ENCODE results near the gene NUCKS1.
A peak's percentile ranks its signal among the peaks of the same experiment; 100 is the strongest.

NUCKS1 gene

GRCh38 chr1:205769641-205770365 lies 19.8 kb upstream of the NUCKS1 start:
- DNase-seq, result no peak

- no peak for DNase-seq
Measured at GRCh38 chr1:205767248-205767647, 17.3 kb upstream of the NUCKS1 start.

GRCh38 chr1:205766570-205766969 lies 16.6 kb upstream of the NUCKS1 start:
- no peak for DNase-seq

GRCh38 chr1:205766038-205766437 lies 16.1 kb upstream of the NUCKS1 start:
- no peak for DNase-seq

- no peak for DNase-seq
Measured at GRCh38 chr1:205764578-205764977, 14.6 kb upstream of the NUCKS1 start.

- DNase-seq, result no peak
Measured at GRCh38 chr1:205763980-205764379, 14.0 kb upstream of the NUCKS1 start.

- DNase-seq, result no peak
Measured at GRCh38 chr1:205760606-205761005, 10.6 kb upstream of the NUCKS1 start.

- no peak for DNase-seq
Measured at GRCh38 chr1:205756552-205756951, 6.6 kb upstream of the NUCKS1 start.

- no peak for DNase-seq
Measured at GRCh38 chr1:205754857-205755256, 4.9 kb upstream of the NUCKS1 start.

- DNase-seq, result no peak
Measured at GRCh38 chr1:205751036-205751651, 1.2 kb upstream of the NUCKS1 start.

GRCh38 chr1:205749234-205750137 lies 496 bp downstream of the NUCKS1 start:
- peak; percentile 89 for DNase-seq

- DNase-seq, result no peak
Measured at GRCh38 chr1:205748403-205749233, 1.4 kb downstream of the NUCKS1 start.

- DNase-seq, result no peak
Measured at GRCh38 chr1:205746757-205747412, 3.1 kb downstream of the NUCKS1 start.

GRCh38 chr1:205744403-205744802 lies 5.6 kb downstream of the NUCKS1 start:
- DNase-seq, result no peak

GRCh38 chr1:205743977-205744376 lies 6.0 kb downstream of the NUCKS1 start:
- no peak for DNase-seq

GRCh38 chr1:205741681-205742080 lies 8.3 kb downstream of the NUCKS1 start:
- DNase-seq, result no peak

GRCh38 chr1:205739348-205740160 lies 10.4 kb downstream of the NUCKS1 start:
- DNase-seq, result no peak

GRCh38 chr1:205735218-205735617 lies 14.8 kb downstream of the NUCKS1 start:
- no peak for DNase-seq

GRCh38 chr1:205733438-205734175 lies 16.4 kb downstream of the NUCKS1 start:
- DNase-seq, result no peak

GRCh38 chr1:205729945-205730610 lies 19.9 kb downstream of the NUCKS1 start:
- no peak for DNase-seq

Measured in 8988T (cell line).